8988T (cell line): ENCODE measurements around the gene UBE2B.

Source experiments
- DNase-seq: peaks from one replicate; pipeline ENCODE4 v3.0.0; 2011

Gene UBE2B

GRCh38 chr5:134438721-134439123 lies 67.4 kb downstream of the UBE2B start:
- DNase-seq = no peak

- peak; percentile 61 for DNase-seq
Measured at GRCh38 chr5:134439210-134439654, 67.9 kb downstream of the UBE2B start.

GRCh38 chr5:134440201-134440755 lies 68.9 kb downstream of the UBE2B start:
- no peak for DNase-seq
